EH (cell line): ENCODE results near the gene IQSEC2.

Experiments used
- DNase-seq: peaks from one replicate; pipeline ENCODE4 v3.0.0-alpha.2; 2015; ENCODE audit warnings: low read depth

IQSEC2 gene

GRCh38 chrX:53242310-53242709, 39.1 kb downstream of the IQSEC2 start:
- DNase-seq, result no peak

- DNase-seq, result no peak
These were observed 39.8 kb downstream of the IQSEC2 start for GRCh38 chrX:53241558-53241957.

GRCh38 chrX:53239474-53239873, 41.9 kb downstream of the IQSEC2 start:
- DNase-seq, result no peak

GRCh38 chrX:53237056-53237455, 44.3 kb downstream of the IQSEC2 start:
- DNase-seq, result no peak

- no peak for DNase-seq
These were observed 45.2 kb downstream of the IQSEC2 start for GRCh38 chrX:53236025-53236679.

- no peak for DNase-seq
These were observed 45.8 kb downstream of the IQSEC2 start for GRCh38 chrX:53235566-53235965.

- no peak for DNase-seq
These were observed 46.9 kb downstream of the IQSEC2 start for GRCh38 chrX:53234484-53234883.

- DNase-seq, result no peak
These were observed 47.8 kb downstream of the IQSEC2 start for GRCh38 chrX:53233536-53233935.

GRCh38 chrX:53230116-53230515, 51.3 kb downstream of the IQSEC2 start:
- no peak for DNase-seq

- DNase-seq, result no peak
These were observed 54.1 kb downstream of the IQSEC2 start for GRCh38 chrX:53227224-53227765.

- peak; percentile 89 for DNase-seq
These were observed 56.3 kb downstream of the IQSEC2 start, which contains the start of gene KDM5C for GRCh38 chrX:53224860-53225797. Gene KDM5C, minus strand, starts transcription at chrX:53225207. Its CDS starts 318 bp downstream, at chrX:53224889.

GRCh38 chrX:53223955-53224859, 57.2 kb downstream of the IQSEC2 start:
- DNase-seq, result peak; percentile 52

- DNase-seq, result peak; percentile 15
These were observed 58.2 kb downstream of the IQSEC2 start for GRCh38 chrX:53223068-53223693.
